Right atrium auricular region (tissue), 2 donors: ENCODE measurements around the gene SLC10A3. TPM values are rescaled to one million over a fixed set of nuclear protein-coding genes. Genes with fewer than 3 reads are reported as not detected.

ENCODE experiments used
- DNase-seq: peaks from one replicate; pipeline ENCODE4 v3.0.0-alpha.2; 2019; ENCODE audit warnings: low spot score
- H3K27ac ChIP-seq, 2 donors: fragments of 200-600 bp; sonication (generic); 1 replicate in 1 of 2; 2 replicates in 1 of 2; pipeline ENCODE4 v1.5.1; 2016 to 2019
- H3K27me3 ChIP-seq, 2 donors: fragments of 200-600 bp; sonication (generic); one replicate each; pipeline versions ENCODE4 v1.5.1 to v1.6.0; 2017 to 2019
- H3K36me3 ChIP-seq: fragments of 200-600 bp; sonication (generic); one replicate; pipeline ENCODE4 v1.5.1; 2016
- H3K4me1 ChIP-seq, 2 donors: fragments of 200-600 bp; sonication (generic); one replicate each; pipeline versions ENCODE4 v1.5.1 to v1.6.0; 2017 to 2019
- H3K4me3 ChIP-seq, 2 donors: fragments of 200-600 bp; sonication (generic); 1 replicate in 1 of 2; 2 replicates in 1 of 2; pipeline ENCODE4 v1.5.1; 2017 to 2019; ENCODE audit warnings: mild to moderate bottlenecking in 1 of 2, moderate library complexity in 1 of 2
- H3K9me3 ChIP-seq, 2 donors: fragments of 200-600 bp; sonication (generic); one replicate each; pipeline ENCODE4 v1.5.1; 2019
- total RNA-seq, 2 donors: library from RNA; depleted of rRNA; stranded (reverse); fragments of >200 nt; gene quantifications; one replicate each; pipeline ENCODE4 v1.1.0, GENCODE V29; 2016
- TF ChIP-seq, protein P1 (sequence below), 2 donors: fragments of 200-600 bp; sonication (generic); IDR thresholded peaks; one replicate each; pipeline ENCODE4 v1.5.1; 2019; ENCODE audit warnings: antibody characterized with exemption in 2 of 2

SLC10A3 gene
- total RNA-seq, 2 donors from 2014 or later = 22.2 to 22.9 TPM

DNA sequence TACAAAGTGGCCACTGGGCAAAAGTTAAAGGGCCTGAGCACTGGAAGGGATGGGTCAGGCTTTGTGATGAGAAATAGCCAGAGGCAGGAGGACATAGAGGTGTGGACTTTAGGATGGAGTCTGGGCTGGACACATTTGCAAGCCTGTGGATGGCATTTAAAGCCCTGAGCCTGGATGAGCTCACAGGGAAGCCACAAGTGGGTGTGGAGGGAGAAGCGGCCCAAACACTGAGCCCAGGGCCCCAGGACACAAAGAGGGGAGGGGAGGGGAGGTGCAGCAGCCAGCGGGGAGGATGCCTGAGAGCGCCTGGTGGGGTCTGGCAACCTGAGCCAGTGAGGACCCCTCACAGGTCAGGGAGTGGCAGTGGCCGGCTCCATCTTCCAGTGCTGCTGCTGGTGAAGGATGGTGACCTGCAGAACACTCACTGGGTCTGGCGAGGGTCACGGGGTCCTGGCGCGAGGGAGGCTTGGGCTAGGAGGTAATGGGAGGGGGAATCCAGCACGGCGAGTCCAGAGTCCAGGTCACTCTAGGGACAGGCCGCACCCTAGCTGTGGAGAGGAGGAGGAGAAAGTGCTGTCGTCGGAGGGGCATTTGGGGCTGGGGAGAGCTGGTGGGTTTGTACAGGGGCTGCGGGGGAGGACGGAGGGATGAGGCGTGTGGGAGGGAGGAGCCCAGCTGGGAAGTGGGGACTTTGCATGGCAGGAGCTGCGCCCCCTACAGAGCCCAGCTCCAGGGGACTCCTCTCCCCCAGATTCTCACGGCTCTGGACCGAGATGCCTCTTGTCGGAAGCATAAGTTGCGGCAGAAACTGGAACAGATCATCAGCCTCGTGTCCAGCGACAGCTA, 18.4 kb downstream of the SLC10A3 start:
- H3K27ac ChIP-seq = no peak overlapping the region
- DNase-seq = no peak

DNA sequence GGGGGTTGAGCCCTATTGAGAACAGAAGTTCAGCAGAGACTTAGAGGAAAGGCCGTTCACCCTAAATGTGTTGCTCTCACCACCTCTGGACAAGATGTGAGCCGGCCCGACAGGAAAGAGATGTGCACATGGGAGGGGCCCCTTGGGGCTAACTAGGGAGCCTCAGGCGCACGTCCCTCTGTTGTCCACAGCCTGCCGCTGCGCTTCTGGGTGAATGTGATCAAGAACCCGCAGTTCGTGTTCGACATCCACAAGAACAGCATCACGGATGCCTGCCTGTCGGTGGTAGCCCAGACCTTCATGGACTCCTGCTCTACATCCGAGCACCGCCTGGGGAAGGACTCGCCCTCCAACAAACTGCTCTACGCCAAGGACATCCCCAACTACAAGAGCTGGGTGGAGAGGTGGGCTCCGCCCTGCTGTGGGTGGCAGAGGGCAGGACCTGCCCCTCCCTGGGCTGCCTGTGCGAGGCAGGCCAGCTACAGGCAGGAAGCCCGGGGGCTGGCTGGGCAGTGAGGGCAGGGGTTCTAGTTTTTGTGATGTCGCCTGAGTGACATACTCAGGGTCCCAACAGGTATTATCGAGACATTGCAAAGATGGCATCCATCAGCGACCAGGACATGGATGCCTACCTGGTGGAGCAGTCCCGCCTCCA, 19.4 kb downstream of the SLC10A3 start:
- no peak for DNase-seq
- H3K36me3 ChIP-seq = peaks cover 18% of the 10 kb centered on the region
- H3K27me3 ChIP-seq = no peaks in the 10 kb centered on the region
- TF ChIP-seq, protein P1, sequence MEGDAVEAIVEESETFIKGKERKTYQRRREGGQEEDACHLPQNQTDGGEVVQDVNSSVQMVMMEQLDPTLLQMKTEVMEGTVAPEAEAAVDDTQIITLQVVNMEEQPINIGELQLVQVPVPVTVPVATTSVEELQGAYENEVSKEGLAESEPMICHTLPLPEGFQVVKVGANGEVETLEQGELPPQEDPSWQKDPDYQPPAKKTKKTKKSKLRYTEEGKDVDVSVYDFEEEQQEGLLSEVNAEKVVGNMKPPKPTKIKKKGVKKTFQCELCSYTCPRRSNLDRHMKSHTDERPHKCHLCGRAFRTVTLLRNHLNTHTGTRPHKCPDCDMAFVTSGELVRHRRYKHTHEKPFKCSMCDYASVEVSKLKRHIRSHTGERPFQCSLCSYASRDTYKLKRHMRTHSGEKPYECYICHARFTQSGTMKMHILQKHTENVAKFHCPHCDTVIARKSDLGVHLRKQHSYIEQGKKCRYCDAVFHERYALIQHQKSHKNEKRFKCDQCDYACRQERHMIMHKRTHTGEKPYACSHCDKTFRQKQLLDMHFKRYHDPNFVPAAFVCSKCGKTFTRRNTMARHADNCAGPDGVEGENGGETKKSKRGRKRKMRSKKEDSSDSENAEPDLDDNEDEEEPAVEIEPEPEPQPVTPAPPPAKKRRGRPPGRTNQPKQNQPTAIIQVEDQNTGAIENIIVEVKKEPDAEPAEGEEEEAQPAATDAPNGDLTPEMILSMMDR (IDR thresholded peaks at IDR 0.05) = no peak
- H3K9me3 ChIP-seq = no peaks in the 10 kb centered on the region
- no peaks in the 10 kb centered on the region for H3K4me1 ChIP-seq
- H3K4me3 ChIP-seq = no peak overlapping the region
- H3K27ac ChIP-seq = no peak overlapping the region

More for the DNA sequence above, 18.4 kb downstream of the SLC10A3 start:
- H3K36me3 ChIP-seq = peaks cover 18% of the 10 kb centered on the region
- no peaks in the 10 kb centered on the region for H3K9me3 ChIP-seq
- TF ChIP-seq, protein P1 (IDR thresholded peaks at IDR 0.05) = no peak
- no peak overlapping the region for H3K4me3 ChIP-seq
- H3K27me3 ChIP-seq = no peaks in the 10 kb centered on the region
- H3K4me1 ChIP-seq = no peaks in the 10 kb centered on the region

DNA sequence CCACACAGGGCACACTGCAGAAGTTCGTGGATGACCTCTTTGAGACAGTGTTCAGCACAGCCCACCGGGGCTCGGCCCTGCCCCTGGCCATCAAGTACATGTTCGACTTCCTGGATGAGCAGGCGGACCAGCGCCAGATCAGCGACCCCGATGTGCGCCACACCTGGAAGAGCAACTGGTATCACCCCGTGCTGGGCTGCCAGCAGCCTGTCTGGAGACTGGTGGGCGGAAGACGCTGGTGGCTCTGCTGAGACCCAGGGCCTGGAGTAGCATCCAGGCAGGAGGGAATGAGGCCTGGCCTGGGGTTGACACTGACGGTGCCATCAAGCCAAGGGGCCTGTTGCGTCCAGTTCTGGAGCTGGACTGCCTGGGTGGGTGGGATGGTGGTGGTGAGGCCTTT, 20.0 kb downstream of the SLC10A3 start:
- DNase-seq = no peak
- Histone ChIP-seq H3K4me3 (no peak overlapping the region), H3K9me3 (no peaks in the 10 kb centered on the region), H3K27me3 (no peaks in the 10 kb centered on the region), H3K4me1 (no peaks in the 10 kb centered on the region), H3K27ac (no peak overlapping the region), H3K36me3 (peaks cover 18% of the 10 kb centered on the region)
- TF ChIP-seq, protein P1 (IDR thresholded peaks at IDR 0.05) = no peak

DNA sequence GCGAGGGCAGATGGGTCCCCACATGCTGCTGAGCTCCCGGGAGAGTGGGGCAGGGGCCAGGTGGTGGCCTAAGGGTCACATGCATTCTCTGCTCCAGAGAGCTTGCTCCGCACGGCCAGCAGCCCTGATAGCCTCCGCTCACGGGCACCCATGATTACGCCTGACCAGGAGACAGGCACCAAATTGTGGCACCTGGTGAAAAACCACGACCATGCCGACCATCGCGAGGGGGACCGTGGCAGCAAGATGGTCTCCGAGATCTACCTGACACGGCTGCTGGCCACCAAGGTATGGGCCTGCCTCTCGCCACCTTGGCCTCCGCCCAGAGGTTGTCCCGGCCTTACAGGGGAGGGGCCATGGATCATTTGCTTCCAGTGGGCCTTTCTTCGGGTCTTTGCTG, 20.5 kb downstream of the SLC10A3 start:
- TF ChIP-seq, protein P1 (IDR thresholded peaks at IDR 0.05) = no peak
- Histone ChIP-seq H3K27ac (no peak overlapping the region), H3K4me1 (no peaks in the 10 kb centered on the region), H3K36me3 (peaks cover 18% of the 10 kb centered on the region), H3K9me3 (no peaks in the 10 kb centered on the region), H3K4me3 (no peak overlapping the region), H3K27me3 (no peaks in the 10 kb centered on the region)
- no peak for DNase-seq

DNA sequence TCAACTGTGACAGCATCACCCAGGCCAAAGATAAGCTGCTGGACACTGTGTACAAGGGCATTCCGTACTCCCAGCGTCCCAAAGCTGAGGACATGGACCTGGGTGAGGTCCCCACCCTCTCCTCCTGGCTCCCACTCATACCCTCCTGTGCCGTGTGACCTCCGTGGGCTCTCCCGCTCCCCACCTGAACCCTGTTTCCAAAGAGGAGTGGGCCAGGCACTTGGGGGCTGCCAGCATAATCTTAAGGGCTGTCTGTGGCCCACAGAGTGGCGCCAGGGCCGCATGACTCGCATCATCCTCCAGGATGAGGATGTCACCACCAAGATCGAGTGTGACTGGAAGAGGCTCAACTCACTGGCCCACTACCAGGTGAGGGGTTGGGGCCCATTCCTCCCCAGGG, 21.3 kb downstream of the SLC10A3 start:
- H3K4me3 ChIP-seq = no peak overlapping the region
- no peak overlapping the region for H3K27ac ChIP-seq
- TF ChIP-seq, protein P1 (IDR thresholded peaks at IDR 0.05) = no peak
- H3K9me3 ChIP-seq = no peaks in the 10 kb centered on the region
- H3K4me1 ChIP-seq = no peaks in the 10 kb centered on the region
- H3K27me3 ChIP-seq = no peaks in the 10 kb centered on the region
- peaks cover 18% of the 10 kb centered on the region for H3K36me3 ChIP-seq
- no peak for DNase-seq
